GM12892 (cell line): Measurements from ENCODE around the gene TRAPPC3.

ENCODE experiments used
- POLR2A ChIP-seq: IDR thresholded peaks from 2 replicates; pipeline ENCODE4 v1.6.1; 2011; ENCODE audit warnings: low read depth, low read length, control low read depth
- POLR2AphosphoS5 ChIP-seq: IDR thresholded peaks from 2 replicates; pipeline ENCODE4 v1.6.1; 2011; ENCODE audit warnings: low read depth, low read length, control low read depth
- TAF1 ChIP-seq: IDR thresholded peaks from 2 replicates; pipeline ENCODE4 v1.6.1; 2011; ENCODE audit warnings: low read depth, mild to moderate bottlenecking, control low read depth, low read length, borderline replicate concordance

DNA sequence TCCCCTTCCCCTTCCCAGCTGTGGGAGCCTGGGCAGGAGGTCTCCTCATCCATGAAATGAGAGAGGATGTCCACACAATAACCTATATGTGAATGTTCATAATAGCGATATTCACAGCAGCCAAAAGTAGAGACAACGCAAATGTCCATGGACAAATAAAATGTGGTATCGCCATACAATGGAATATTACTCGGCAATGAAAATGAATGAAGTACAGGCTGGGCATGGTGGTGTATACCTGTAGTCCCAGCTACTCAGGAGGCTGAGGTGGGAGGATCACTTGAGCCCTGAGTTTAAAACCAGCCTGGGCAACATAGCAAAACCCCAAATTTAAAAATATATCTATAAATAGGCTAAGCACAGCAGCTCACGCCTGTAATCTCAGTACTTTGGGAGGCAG is 47.7 kb downstream of the TRAPPC3 start:
- TF ChIP-seq POLR2A: no peak
- no peak for TF ChIP-seq POLR2AphosphoS5
- no peak for TF ChIP-seq TAF1
